H1 (cell line): ENCODE measurements around the gene TAF1B. TPM values are rescaled to one million over a fixed set of nuclear protein-coding genes. Genes with fewer than 3 reads are reported as not detected.

Source experiments
- CTCF ChIA-PET: fragments of 300-600 bp; sonication (Branson Sonifier 250); formaldehyde crosslinking; loops from one replicate; lab custom pipeline; 2021; ENCODE audit not compliant: partially characterized antibody; lab: Charles Lee
- POLR2A ChIA-PET: fragments of 300-600 bp; sonication (Branson Sonifier 250); formaldehyde crosslinking; loops from one replicate; lab custom pipeline; 2021; ENCODE audit warnings: inconsistent platforms; ENCODE audit not compliant: partially characterized antibody; lab: Charles Lee
- DNase-seq, 2 experiments: peaks; one replicate each; pipeline versions ENCODE4 v3.0.0 to v3.0.0-alpha.2; 2010 to 2022; ENCODE audit warnings: low spot score in 2 of 2, low read depth in 1 of 2, mixed read lengths in 1 of 2
- FAIRE-seq: peaks from 2 replicates; lab custom pipeline; 2011; peaks lifted over from hg19 to GRCh38; lab: Jason Lieb, UNC
- H2AFZ ChIP-seq: 2 replicates; pipeline ENCODE4 v1.8.1; 2012; ENCODE audit warnings: low read length, inconsistent platforms
- H2AK5ac ChIP-seq: 2 replicates; pipeline ENCODE4 v1.6.1; 2013; ENCODE audit warnings: low read depth, low read length
- H2BK120ac ChIP-seq: replicated peaks from 2 replicates; pipeline ENCODE3; 2013; ENCODE audit warnings: low read depth, low read length, inconsistent platforms
- H2BK12ac ChIP-seq: 2 replicates; pipeline ENCODE4 v1.6.1; 2013; ENCODE audit warnings: low read depth, low read length
- H2BK15ac ChIP-seq: 2 replicates; pipeline ENCODE4 v1.6.1; 2013; ENCODE audit warnings: low read length
- H2BK20ac ChIP-seq: 2 replicates; pipeline ENCODE4 v1.6.1; 2013; ENCODE audit warnings: low read length
- H2BK5ac ChIP-seq: 2 replicates; pipeline ENCODE4 v1.6.1; 2013; ENCODE audit warnings: low read depth, low read length
- H3K14ac ChIP-seq: 2 replicates; pipeline ENCODE4 v1.6.1; 2013; ENCODE audit warnings: inconsistent platforms; ENCODE audit not compliant: insufficient read length
- H3K18ac ChIP-seq: 2 replicates; pipeline ENCODE4 v1.6.1; 2013; ENCODE audit warnings: low read length; ENCODE audit errors: extremely low read depth
- H3K23ac ChIP-seq: 2 replicates; pipeline ENCODE4 v1.6.1; 2013; ENCODE audit warnings: inconsistent platforms; ENCODE audit not compliant: insufficient read length
- H3K23me2 ChIP-seq: 2 replicates; pipeline ENCODE4 v1.6.1; 2013; ENCODE audit warnings: low read depth, low read length
- H3K27ac ChIP-seq: 2 replicates; pipeline ENCODE4 v1.6.1; 2011; ENCODE audit warnings: low read depth, low read length, inconsistent platforms
- H3K27me3 ChIP-seq, 4 experiments: replicated peaks in 1 of 4; 1 replicate in 1 of 4; 2 replicates in 3 of 4; pipeline versions ENCODE4 v1.6.1 to v1.8.1; 2011 to 2013; ENCODE audit warnings: low read length in 3 of 4, mild to moderate bottlenecking in 3 of 4, inconsistent platforms in 2 of 4, mixed read lengths in 2 of 4, moderate library complexity in 1 of 4; ENCODE audit not compliant: control insufficient read depth in 3 of 4, insufficient read depth in 3 of 4; ENCODE audit errors: extremely low read depth in 1 of 4
- H3K36me3 ChIP-seq, 4 experiments: 2 replicates each; pipeline versions ENCODE4 v1.6.1 to v1.8.1; 2011 to 2013; ENCODE audit warnings: mild to moderate bottlenecking in 4 of 4, low read length in 3 of 4, moderate library complexity in 2 of 4, control low read depth in 1 of 4, inconsistent platforms in 1 of 4; ENCODE audit not compliant: insufficient read depth in 4 of 4, control insufficient read depth in 2 of 4
- H3K4ac ChIP-seq: replicated peaks from 2 replicates; pipeline ENCODE3; 2013; ENCODE audit warnings: low read length, low read depth, mixed read lengths, inconsistent platforms; ENCODE audit not compliant: insufficient read length
- H3K4me1 ChIP-seq, 4 experiments: replicated peaks in 1 of 4; 1 replicate in 1 of 4; 2 replicates in 3 of 4; pipeline versions ENCODE4 v1.6.1 to v1.8.1; 2011 to 2013; ENCODE audit warnings: low read length in 3 of 4, inconsistent platforms in 2 of 4, mixed read lengths in 1 of 4; ENCODE audit not compliant: insufficient read depth in 4 of 4, control insufficient read depth in 3 of 4
- H3K4me2 ChIP-seq, 2 experiments: 2 replicates each; pipeline versions ENCODE4 v1.6.1 to v1.8.1; 2011 to 2013; ENCODE audit warnings: low read depth in 2 of 2, low read length in 2 of 2, control low read depth in 1 of 2, inconsistent platforms in 1 of 2, mild to moderate bottlenecking in 1 of 2; ENCODE audit not compliant: insufficient read depth in 1 of 2
- H3K4me3 ChIP-seq, 4 experiments: fragments of 200-600, 300-600 bp in 1 of 4; sonication (generic), shearing (Covaris generic), sonication (Bioruptor Twin) in 1 of 4; 2 replicates each; pipeline versions ENCODE4 v1.5.1 to v1.8.1; 2011 to 2016; ENCODE audit warnings: low read length in 4 of 4, low read depth in 3 of 4, control low read depth in 2 of 4, inconsistent platforms in 2 of 4, mild to moderate bottlenecking in 2 of 4, mixed read lengths in 1 of 4, moderate library complexity in 1 of 4; ENCODE audit not compliant: insufficient read depth in 2 of 4; ENCODE audit errors: extremely low read depth in 1 of 4
- H3K56ac ChIP-seq: replicated peaks from 2 replicates; pipeline ENCODE3; 2013; ENCODE audit warnings: low read depth, mild to moderate bottlenecking, mixed read lengths, low read length, inconsistent platforms; ENCODE audit not compliant: insufficient read length
- H3K79me1 ChIP-seq: 2 replicates; pipeline ENCODE4 v1.6.1; 2013; ENCODE audit warnings: low read depth, low read length, control low read depth
- H3K79me2 ChIP-seq, 2 experiments: 2 replicates each; pipeline versions ENCODE4 v1.6.1 to v1.8.1; 2012 to 2013; ENCODE audit warnings: low read length in 2 of 2, mild to moderate bottlenecking in 2 of 2, inconsistent platforms in 1 of 2; ENCODE audit not compliant: insufficient read depth in 2 of 2, control insufficient read depth in 1 of 2
- H3K9ac ChIP-seq, 4 experiments: replicated peaks in 1 of 4; 1 replicate in 1 of 4; 2 replicates in 3 of 4; pipeline versions ENCODE4 v1.6.1 to v1.8.1; 2011 to 2013; ENCODE audit warnings: low read depth in 3 of 4, low read length in 3 of 4, control low read depth in 2 of 4, mild to moderate bottlenecking in 2 of 4, moderate library complexity in 2 of 4, inconsistent platforms in 1 of 4; ENCODE audit errors: extremely low read depth in 1 of 4
- H3K9me3 ChIP-seq, 2 experiments: 2 replicates each; pipeline versions ENCODE4 v1.6.1 to v1.8.1; 2012 to 2013; ENCODE audit warnings: mild to moderate bottlenecking in 2 of 2, moderate library complexity in 2 of 2, control low read depth in 1 of 2, inconsistent platforms in 1 of 2, low read depth in 1 of 2, low read length in 1 of 2, mixed read lengths in 1 of 2; ENCODE audit not compliant: insufficient read depth in 2 of 2
- H4K20me1 ChIP-seq, 2 experiments: replicated peaks in 1 of 2; 2 replicates each; pipeline versions ENCODE3 to v1.8.1; 2011 to 2013; ENCODE audit warnings: inconsistent platforms in 2 of 2, low read length in 2 of 2, mild to moderate bottlenecking in 1 of 2; ENCODE audit not compliant: insufficient read depth in 2 of 2, control insufficient read depth in 1 of 2
- H4K5ac ChIP-seq: 2 replicates; pipeline ENCODE4 v1.6.1; 2013; ENCODE audit warnings: low read length, low read depth, mixed read lengths, inconsistent platforms; ENCODE audit not compliant: insufficient read length
- H4K8ac ChIP-seq: 2 replicates; pipeline ENCODE4 v1.8.0; 2013; ENCODE audit warnings: mild to moderate bottlenecking, moderate library complexity, low read length, inconsistent platforms; ENCODE audit not compliant: insufficient read depth; ENCODE audit errors: extremely low read depth
- H4K91ac ChIP-seq: replicated peaks from 2 replicates; pipeline ENCODE3; 2013; ENCODE audit warnings: low read length, mixed read lengths, inconsistent platforms; ENCODE audit not compliant: insufficient read length
- KDM4A ChIP-seq: IDR thresholded peaks from one replicate; pipeline ENCODE4 v1.7.1; 2012; ENCODE audit warnings: low read depth, mild to moderate bottlenecking, moderate library complexity, low read length, inconsistent platforms; ENCODE audit not compliant: severe bottlenecking
- WGBS, 2 experiments: shearing (Covaris generic) in 1 of 2; methylation state at CpG; one replicate each; pipeline versions ENCODE4 v1.1.6 to v1.1.7; 2013 to 2015; ENCODE audit warnings: low lambda C conversion rate in 2 of 2, mixed read lengths in 2 of 2, inconsistent platforms in 1 of 2, low coverage in 1 of 2, missing lambda C conversion rate in 1 of 2; ENCODE audit not compliant: insufficient replicate concordance in 2 of 2, insufficient coverage in 1 of 2, insufficient read length in 1 of 2; ENCODE audit errors: extremely low coverage in 1 of 2, missing lambda C conversion rate in 1 of 2; 5-methylcytosine and 5-hydroxymethylcytosine counted together
- polyA plus RNA-seq, 7 experiments: library from polyadenylated mRNA; depleted of rRNA in 3 of 7; stranded (reverse) in 5 of 7; unstranded in 2 of 7; fragments of >200 nt in 5 of 7; fragments of 200-250 nt in 2 of 7; gene quantifications; 1 replicate in 5 of 7; 2 replicates in 1 of 7; 4 replicates in 1 of 7; pipeline versions ENCODE4 v1.2.1 to v1.2.3, GENCODE V29; 2011 to 2013; ENCODE audit warnings: missing spikeins in 2 of 7, mixed read lengths in 2 of 7
- total RNA-seq: library from RNA; stranded (reverse); fragmentation: NEBNext Ultra II Directional; extraction: Animal tissue kit (Norgen Biotek cat#: 25700); gene quantifications from 2 replicates; pipeline ENCODE4 v1.2.1, GENCODE V29; 2021
- TF ChIP-seq, protein P1 (sequence below): IDR thresholded peaks from 2 replicates; pipeline ENCODE4 v1.6.1; 2012; ENCODE audit warnings: inconsistent platforms

Gene TAF1B
- total and polyA plus RNA-seq, 2 of the 8 experiments (the other 6 are each of a cell fraction or from before 2014, with no cell fraction given) = 6.6 to 25.2 TPM

DNA sequence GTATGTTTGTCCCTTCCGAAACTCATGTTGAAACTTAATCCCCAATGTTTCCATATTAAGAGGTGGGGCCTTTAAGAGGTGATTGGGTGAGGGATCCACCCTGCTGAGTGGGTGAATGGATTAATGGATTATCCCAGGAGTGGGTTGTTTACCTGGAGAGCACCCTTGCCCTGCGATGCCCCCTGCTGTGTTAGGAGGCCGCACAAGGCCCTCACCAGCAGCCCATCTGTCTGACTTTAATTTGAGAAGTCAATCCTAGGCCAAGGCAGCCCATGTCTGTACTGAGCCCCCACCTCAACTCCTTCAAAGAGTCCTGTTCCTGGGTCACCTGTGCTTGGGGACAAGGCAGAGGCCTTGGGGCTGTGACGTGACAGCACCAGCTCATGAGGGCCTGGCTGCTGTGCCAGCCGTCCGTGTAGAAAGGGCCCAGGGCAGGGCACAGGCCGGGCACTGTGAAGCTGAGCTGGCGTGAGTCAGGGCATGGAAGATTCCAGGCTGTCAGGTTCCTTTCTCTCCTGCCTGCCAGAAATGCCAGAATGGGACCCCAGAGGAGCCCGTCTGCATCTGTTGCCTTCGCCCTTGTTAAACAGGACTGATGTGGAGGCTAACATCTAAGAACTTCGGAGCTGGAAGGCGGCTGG, 21.3 kb upstream of the TAF1B start:
- peaks cover 0 to 4% (median 0%) of the 10 kb centered on the region in 4 experiments; a peak in 4 of 7 replicates for H3K4me1 ChIP-seq
- H3K4me3 ChIP-seq = no peak overlapping the region
- H4K20me1 ChIP-seq = no peaks in the 10 kb centered on the region
- ChIA-PET POLR2A (no interaction called here), CTCF (interaction anchor here (1.3 to 1.5 kb wide), 2 partner anchors 8 to 163 kb away, joined by 3 read pairs; no protein-coding TSS in a partner anchor)
- no peak overlapping the region for H2BK20ac ChIP-seq
- H3K27ac ChIP-seq = no peak overlapping the region
- H3K23me2 ChIP-seq = no peaks in the 10 kb centered on the region
- no peak overlapping the region for H3K56ac ChIP-seq
- H2BK5ac ChIP-seq = no peak overlapping the region
- H2BK15ac ChIP-seq = no peak overlapping the region
- H3K4ac ChIP-seq = no peak overlapping the region
- no peak overlapping the region for H3K14ac ChIP-seq
- H4K5ac ChIP-seq = no peak overlapping the region
- WGBS, 2 experiments = 93% methylated on average over 12 of the region's 12 CpGs; no CpG with 5 or more reads in 1 of the 2 experiments
- H3K23ac ChIP-seq = no peak overlapping the region
- no peaks in the 10 kb centered on the region for H3K36me3 ChIP-seq
- no peaks in the 10 kb centered on the region for H3K79me1 ChIP-seq
- no peaks in the 10 kb centered on the region for H3K27me3 ChIP-seq
- H2AFZ ChIP-seq = no peak overlapping the region
- no peak overlapping the region for H4K91ac ChIP-seq
- FAIRE-seq (no peak), DNase-seq (no peak)
- TF ChIP-seq KDM4A = no peak
- TF ChIP-seq, protein P1, sequence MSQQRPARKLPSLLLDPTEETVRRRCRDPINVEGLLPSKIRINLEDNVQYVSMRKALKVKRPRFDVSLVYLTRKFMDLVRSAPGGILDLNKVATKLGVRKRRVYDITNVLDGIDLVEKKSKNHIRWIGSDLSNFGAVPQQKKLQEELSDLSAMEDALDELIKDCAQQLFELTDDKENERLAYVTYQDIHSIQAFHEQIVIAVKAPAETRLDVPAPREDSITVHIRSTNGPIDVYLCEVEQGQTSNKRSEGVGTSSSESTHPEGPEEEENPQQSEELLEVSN = no peak
- peak overlapping the region; percentile 89; the same call in 1 of the 2 replicates for H4K8ac ChIP-seq
- H2BK120ac ChIP-seq = no peak overlapping the region
- H3K9ac ChIP-seq = no peak overlapping the region
- no peak overlapping the region for H2AK5ac ChIP-seq
- no peak overlapping the region for H2BK12ac ChIP-seq
- no peaks in the 10 kb centered on the region for H3K79me2 ChIP-seq
- no peaks in the 10 kb centered on the region for H3K9me3 ChIP-seq
- H3K4me2 ChIP-seq = no peak overlapping the region
- H3K18ac ChIP-seq = no peak overlapping the region; the same call in 1 of the 2 replicates
